Fibroblast of the aortic adventitia (primary cell): ENCODE results near the gene MYO5B. TPM values are rescaled to one million over a fixed set of nuclear protein-coding genes. Genes with fewer than 3 reads are reported as not detected.

Experiments
- DNase-seq: peaks from one replicate; pipeline ENCODE4 v3.0.0-alpha.2; 2010; ENCODE audit warnings: low read depth
- H3K4me3 ChIP-seq: 2 replicates; pipeline ENCODE4 v1.5.1; 2011; ENCODE audit warnings: low read depth, mild to moderate bottlenecking, control low read depth, low read length, moderate library complexity
- CTCF ChIP-seq: IDR thresholded peaks from 2 replicates; pipeline ENCODE4 v1.5.1; 2011; ENCODE audit warnings: mild to moderate bottlenecking, low read length, control low read depth, inconsistent platforms; ENCODE audit not compliant: insufficient read depth
- total RNA-seq: library from RNA; depleted of rRNA; stranded (reverse); fragments of >200 nt; gene quantifications from 2 replicates; pipeline ENCODE4 v1.2.3, GENCODE V29; 2012; ENCODE audit warnings: low replicate concordance

Gene MYO5B
- total RNA-seq, 1 donor = 0.09 TPM

- no peak overlapping the region for H3K4me3 ChIP-seq
- TF ChIP-seq CTCF = no peak
- no peak for DNase-seq
These were observed 241.6 kb downstream of the MYO5B start for GRCh38 chr18:49953391-49953790.

DNA sequence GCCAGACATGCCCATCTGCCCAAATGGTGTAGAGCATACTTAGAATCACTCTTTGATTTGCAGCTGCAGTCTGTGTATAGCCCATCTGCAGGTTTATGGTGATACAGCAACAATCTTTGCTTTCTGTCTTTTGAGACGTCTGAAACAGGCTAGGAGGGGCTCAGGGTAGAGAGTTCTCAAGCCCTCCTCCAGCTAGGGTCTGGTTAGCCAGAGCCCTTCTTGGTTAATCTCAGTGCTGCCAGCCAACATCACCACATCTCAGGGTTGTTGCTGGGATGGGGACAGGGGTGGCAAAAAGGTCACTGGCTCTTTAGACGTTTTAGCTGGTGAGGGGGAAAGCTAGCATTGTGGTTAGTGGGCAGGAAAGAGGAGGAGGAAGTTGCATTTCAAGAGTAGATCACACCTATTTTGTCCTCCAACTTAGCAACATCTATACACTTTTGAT is 245.0 kb downstream of the MYO5B start:
- DNase-seq = no peak
- no peak for TF ChIP-seq CTCF

GRCh38 chr18:49948975-49949374 is 246.0 kb downstream of the MYO5B start:
- DNase-seq = no peak
- no peak overlapping the region for H3K4me3 ChIP-seq
- no peak for TF ChIP-seq CTCF

More for the DNA sequence above, 245.0 kb downstream of the MYO5B start:
- H3K4me3 ChIP-seq = no peak overlapping the region

- TF ChIP-seq CTCF = peak; percentile 18
- H3K4me3 ChIP-seq = no peak overlapping the region
- DNase-seq = peak; percentile 11
These were observed 250.3 kb downstream of the MYO5B start for GRCh38 chr18:49944663-49945062.

- no peak for TF ChIP-seq CTCF
- H3K4me3 ChIP-seq = no peak overlapping the region
- DNase-seq = no peak
These were observed 258.1 kb downstream of the MYO5B start for GRCh38 chr18:49936821-49937220.

GRCh38 chr18:49935215-49935614 is 259.7 kb downstream of the MYO5B start:
- no peak overlapping the region for H3K4me3 ChIP-seq

More at GRCh38 chr18:49935215-49935614, 259.7 kb downstream of the MYO5B start:
- DNase-seq = no peak
- TF ChIP-seq CTCF = no peak
